ENCODE data around the gene TRIO.

Gene TRIO

DNA sequence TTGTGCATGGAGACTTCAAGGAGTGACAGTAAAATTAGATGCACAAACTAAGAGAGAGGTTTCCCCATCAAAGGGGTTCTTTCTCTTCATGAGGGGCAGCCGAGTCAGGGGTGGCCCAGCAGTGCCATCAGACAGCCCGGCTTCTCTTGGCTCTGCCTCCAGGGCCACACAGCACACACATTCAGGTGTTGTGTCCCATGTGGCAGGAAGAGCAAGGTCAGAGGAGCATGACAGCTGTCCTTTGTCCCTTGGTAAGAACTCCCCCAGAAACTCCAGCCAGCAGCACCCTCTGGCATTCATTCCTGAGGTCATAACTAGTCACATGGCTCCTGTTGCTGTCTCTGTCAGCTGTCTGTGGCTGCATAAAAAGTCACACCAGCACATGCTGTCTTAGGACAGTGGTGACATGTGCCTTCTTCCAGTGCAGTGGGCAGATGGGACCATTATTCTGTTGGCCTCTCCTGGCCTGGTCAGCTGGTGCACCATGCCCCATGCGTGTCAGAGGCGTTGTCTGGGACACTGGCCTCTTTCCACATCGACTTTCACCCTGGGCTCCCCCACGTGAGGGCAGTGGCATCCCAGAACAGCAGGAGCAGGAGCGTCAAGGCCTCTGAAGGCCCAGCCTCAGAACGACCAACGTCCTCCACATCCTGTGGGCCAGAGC lies 360.0 kb downstream of the TRIO start:
- DNase-seq: no peak

DNA sequence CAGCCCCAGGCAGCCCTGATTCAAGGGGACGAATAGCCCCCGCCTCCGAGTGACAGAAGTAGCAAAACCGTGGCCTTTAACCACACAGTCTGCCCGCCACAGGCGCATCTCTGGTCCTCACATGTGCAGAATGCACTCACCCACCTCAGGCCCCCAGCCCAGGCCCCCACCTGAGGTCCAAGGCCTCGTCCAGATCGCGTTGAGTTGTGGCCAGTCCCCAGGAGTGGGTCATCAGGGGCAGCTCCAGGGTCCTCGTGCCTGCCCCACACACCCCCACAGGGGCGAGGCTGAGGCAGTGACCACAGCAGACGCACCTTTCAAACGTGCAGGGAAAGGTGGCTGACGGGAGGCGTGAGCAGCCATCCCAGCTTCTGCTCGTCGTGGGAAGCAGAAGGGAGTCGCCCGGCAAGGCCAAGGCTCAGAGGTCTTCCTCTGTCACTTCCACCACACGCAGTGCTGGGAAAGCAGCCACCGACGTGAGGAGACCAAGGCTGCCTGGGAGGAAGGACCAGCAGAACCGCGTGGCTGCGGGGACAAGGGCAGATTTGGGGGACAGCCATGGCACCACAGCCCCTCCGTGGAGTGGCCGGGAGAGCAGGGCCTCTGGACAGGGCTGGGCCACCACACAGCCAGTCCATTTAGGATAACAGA lies 360.7 kb downstream of the TRIO start:
- DNase-seq: no peak

- no peak for DNase-seq
Observed at GRCh38 chr5:14504332-14504727, 361.2 kb downstream of the TRIO start.

DNA sequence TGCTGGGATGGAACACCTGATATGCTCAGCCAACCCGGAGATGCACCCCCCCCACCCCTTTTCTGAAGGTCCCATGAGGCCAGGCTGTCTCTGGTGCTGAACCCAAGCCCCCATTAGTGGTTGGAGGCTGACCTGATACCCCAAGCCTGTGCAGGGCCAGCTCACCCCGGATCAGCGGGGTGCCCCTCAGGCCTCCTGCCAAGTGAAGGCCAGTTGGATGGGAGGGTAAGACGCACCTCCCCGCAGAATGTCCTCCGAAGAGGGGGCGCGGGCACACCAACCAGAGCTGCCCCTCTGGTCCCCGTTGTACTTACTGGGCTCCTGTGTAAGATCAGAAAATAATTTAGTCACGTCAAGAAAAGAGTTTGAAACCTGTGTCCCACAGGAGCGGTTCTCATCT lies 361.7 kb downstream of the TRIO start:
- no peak for DNase-seq

- DNase-seq: no peak
Observed at GRCh38 chr5:14505310-14506139, 362.4 kb downstream of the TRIO start.

GRCh38 chr5:14506140-14506538 lies 363.0 kb downstream of the TRIO start:
- no peak for DNase-seq

- no peak for DNase-seq
Observed at GRCh38 chr5:14506661-14507060, 363.5 kb downstream of the TRIO start.

- DNase-seq: no peak
Observed at GRCh38 chr5:14507156-14507941, 364.2 kb downstream of the TRIO start.

- DNase-seq: no peak
Observed at GRCh38 chr5:14508046-14508445, 364.9 kb downstream of the TRIO start.

- DNase-seq: no peak
Observed at GRCh38 chr5:14509556-14509955, 366.4 kb downstream of the TRIO start.

DNA sequence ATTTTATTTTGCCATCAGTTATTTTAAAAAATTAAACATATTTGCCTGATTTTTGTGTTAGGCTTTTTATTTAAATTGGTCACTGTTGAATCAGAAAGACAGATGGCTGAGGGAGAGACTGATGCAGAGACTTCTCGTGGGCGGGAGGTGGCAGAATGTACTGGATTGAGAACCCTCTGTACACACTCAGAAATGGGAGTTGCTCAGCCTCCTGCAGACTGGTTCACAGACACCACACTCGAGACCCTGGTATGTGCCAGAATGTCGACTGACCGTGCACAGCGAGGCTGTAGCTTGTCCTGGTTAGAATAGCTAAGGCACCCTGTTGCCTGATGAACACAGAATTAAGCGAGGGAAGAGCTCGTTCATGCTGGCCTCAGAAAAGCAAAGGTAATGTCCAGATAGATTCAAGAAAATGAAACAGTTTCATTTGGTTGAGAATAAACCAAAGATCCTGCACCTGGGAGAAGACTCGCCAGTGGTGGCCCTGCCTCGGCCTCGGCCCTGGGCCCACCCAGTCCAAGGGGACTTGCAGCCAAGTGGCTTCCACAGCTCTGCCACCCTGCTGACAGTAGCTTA lies 367.1 kb downstream of the TRIO start:
- DNase-seq: no peak

GRCh38 chr5:14510880-14511279 lies 367.7 kb downstream of the TRIO start:
- no peak for DNase-seq

- no peak for DNase-seq
Observed at GRCh38 chr5:14512574-14512973, 369.4 kb downstream of the TRIO start.

GRCh38 chr5:14513266-14513665 lies 370.1 kb downstream of the TRIO start:
- DNase-seq: no peak

DNA sequence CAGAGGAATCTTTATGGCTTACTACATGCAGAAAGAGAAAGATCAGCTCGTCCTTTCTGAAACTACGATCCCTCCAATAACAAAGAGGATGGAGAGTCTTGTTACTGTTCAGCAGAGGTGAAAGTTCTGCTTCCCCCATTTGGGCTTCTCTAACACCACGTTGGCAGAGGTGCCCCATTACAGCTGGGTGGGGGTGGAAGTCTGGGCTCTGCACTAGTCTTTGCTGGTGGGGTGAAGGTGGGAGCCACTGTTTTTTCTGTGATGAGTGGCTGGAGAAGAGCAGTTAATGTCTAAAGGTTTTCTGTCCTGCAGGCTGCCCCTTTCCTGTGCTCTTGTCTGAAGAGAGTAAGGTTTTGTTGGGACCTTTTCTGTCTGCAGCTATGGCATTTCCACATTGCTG lies 373.8 kb downstream of the TRIO start:
- no peak for DNase-seq

- DNase-seq: no peak
Observed at GRCh38 chr5:14518638-14519037, 375.5 kb downstream of the TRIO start.

DNA sequence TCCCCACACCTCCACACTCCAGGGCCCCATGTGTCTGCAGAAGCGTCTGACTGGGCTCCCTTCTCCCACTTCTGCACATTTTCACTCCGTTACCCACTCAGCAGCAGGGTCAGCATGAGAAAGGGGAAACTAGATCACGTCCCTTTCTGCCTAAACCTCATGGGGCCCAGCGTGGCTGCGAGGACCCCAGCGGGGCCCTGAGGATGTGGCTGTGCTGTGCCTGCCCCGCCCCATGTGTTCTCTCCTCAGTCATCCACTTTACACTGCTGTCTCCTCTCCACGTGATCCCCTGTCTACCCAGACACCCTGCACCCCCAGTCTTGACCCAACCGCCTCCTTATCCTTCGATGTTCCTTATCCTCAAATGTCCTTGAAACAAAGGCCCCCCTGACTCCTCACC lies 378.6 kb downstream of the TRIO start:
- no peak for DNase-seq

DNA sequence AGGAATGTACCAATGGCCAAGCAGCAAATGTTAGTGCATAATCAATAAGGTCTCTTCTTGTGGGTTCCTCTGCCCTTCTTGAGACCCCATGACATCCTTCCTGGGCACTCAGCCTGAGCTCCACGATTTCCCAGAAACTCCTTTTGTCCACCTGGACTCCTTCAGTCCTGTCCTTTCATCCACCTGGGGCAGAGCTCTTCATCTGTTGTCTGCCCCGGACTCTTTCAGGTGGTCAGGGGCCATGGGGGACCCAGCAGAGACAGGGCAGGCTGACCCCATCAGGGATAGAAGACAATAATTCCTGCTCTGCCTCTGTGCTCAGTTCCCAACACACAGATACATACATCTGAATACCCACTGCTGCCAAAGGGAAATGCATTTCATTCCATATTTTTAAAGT lies 379.6 kb downstream of the TRIO start:
- DNase-seq: no peak

DNA sequence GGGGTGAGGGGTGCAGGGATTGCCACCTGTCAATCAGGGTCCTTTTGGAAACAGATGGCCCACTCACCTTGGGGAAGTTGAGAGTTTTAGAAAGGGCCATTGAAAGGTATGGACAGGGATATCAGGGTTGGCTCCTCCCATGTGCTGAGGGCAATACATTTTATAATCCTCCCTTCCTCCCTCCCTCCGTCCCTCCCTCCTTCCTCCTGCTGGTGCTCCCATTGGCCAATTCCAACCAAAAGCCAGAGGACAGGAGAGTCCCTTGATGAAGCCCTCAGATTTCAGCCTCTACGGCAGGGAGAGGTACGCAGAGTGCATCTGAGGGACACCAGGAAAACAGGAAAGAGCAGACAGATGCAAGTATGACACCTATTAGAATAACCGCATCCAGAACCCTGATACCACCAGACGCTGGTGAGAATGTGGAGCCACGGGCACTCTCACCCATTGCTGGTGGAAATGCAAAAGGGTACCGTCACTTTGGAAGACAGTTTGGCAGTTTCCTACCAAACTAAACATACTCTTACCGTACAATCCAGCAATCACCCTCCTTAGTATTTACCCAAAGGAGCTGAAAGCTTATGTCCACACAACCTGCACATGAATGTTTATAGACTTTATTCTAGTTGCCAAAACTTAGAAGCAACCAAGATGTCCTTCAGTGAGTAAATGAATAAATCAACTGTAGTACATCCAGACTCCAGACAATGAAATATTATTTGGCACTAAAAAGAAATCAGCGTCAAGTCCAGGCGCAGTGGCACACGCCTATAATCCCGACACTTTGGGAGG lies 380.3 kb downstream of the TRIO start:
- DNase-seq: no peak

DNA sequence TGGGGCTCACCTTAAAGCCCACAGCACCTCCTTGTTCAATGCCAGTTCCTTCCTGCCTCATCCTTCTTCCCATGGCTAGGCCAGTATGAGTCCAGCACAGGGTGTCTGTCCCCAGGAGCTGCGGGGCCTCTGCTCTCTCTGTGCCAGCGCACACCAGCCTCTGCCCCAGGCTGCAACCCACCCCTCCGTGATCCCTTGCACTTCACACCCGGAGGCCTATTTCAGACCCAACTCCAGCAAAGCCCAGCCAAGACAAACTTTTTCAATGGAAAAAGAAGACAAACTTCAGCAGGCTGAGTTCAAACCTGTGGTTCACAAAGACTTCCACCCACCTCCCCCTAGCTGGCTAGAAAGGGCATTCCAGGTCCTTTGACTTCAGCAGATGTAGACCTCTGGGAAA lies 382.3 kb downstream of the TRIO start:
- no peak for DNase-seq

DNA sequence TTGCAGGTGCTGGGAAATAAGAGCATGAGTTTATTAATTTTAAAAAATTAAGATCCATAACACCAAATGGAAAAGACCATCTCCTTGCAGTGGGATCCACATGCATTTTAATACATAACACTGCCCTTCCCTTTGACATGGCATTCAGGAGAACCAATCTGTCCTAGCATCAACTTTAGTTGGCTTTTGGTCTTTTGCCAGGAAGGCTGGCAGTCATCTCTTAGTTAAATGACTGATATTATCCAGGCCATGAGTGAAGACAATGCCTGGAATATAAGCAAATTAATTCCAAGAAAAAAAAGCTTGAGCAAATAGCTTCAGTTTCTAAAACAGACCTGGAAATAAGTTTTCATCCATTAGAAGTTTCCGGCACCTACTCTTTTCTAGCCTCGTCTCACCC lies 383.4 kb downstream of the TRIO start:
- DNase-seq: no peak

- no peak for DNase-seq
Observed at GRCh38 chr5:14528115-14528514, 385.0 kb downstream of the TRIO start.

Data from stimulated activated CD4-positive, alpha-beta T cell treated with anti-CD3 and anti-CD28 coated beads, Interleukin-1b, Interleukin-23, amount 100 ng/mL, for 48 hours (primary cell).